GM06990 (cell line): ENCODE results near the gene FAM76B.
"Not testable (repeated sequence)": the region's sequence is repeated elsewhere in the genome, so short reads cannot be mapped to it uniquely, and the experiment has no call there.

Experiments
- DNase-seq: peaks from one replicate; pipeline ENCODE4 v3.0.0-alpha.2; 2011; ENCODE audit not compliant: insufficient read length; ENCODE audit errors: extremely low read depth
- H3K27me3 ChIP-seq: replicated peaks from 2 replicates; pipeline ENCODE4 v1.6.0; 2011; ENCODE audit warnings: low read length; ENCODE audit not compliant: control insufficient read depth, insufficient read depth
- H3K36me3 ChIP-seq: 2 replicates; pipeline ENCODE4 v1.5.1; 2011; ENCODE audit warnings: low read length; ENCODE audit not compliant: control insufficient read depth, insufficient read depth
- H3K4me3 ChIP-seq: replicated peaks from 2 replicates; pipeline ENCODE4 v1.5.1; 2011; ENCODE audit warnings: low read depth, mild to moderate bottlenecking, control low read depth, low read length
- CTCF ChIP-seq: IDR thresholded peaks from 2 replicates; pipeline ENCODE4 v1.5.1; 2011; ENCODE audit warnings: low read length, control low read depth, mild to moderate bottlenecking, inconsistent platforms; ENCODE audit not compliant: insufficient read depth, poor library complexity, severe bottlenecking

The FAM76B gene

GRCh38 chr11:95831198-95831883 lies 41.8 kb upstream of the FAM76B start:
- Histone ChIP-seq H3K36me3 (peaks cover 1% of the 10 kb centered on the region), H3K4me3 (no peak overlapping the region), H3K27me3 (no peaks in the 10 kb centered on the region)
- TF ChIP-seq CTCF = no peak
- DNase-seq = no peak

- H3K4me3 ChIP-seq = no peak overlapping the region
- DNase-seq = no peak
- peaks cover 1% of the 10 kb centered on the region for H3K36me3 ChIP-seq
- H3K27me3 ChIP-seq = no peaks in the 10 kb centered on the region
- TF ChIP-seq CTCF = no peak
Observed at GRCh38 chr11:95829580-95830259, 40.1 kb upstream of the FAM76B start.

GRCh38 chr11:95827696-95828095 lies 38.1 kb upstream of the FAM76B start:
- peaks cover 1% of the 10 kb centered on the region for H3K36me3 ChIP-seq
- no peak for TF ChIP-seq CTCF

GRCh38 chr11:95821640-95822039 lies 32.1 kb upstream of the FAM76B start:
- Histone ChIP-seq H3K27me3 (no peaks in the 10 kb centered on the region), H3K4me3 (no peak overlapping the region), H3K36me3 (peaks cover 2% of the 10 kb centered on the region; the same call in 1 of the 2 replicates)
- TF ChIP-seq CTCF = no peak
- DNase-seq = no peak

More at GRCh38 chr11:95827696-95828095, 38.1 kb upstream of the FAM76B start:
- no peak for DNase-seq
- no peak overlapping the region for H3K4me3 ChIP-seq
- H3K27me3 ChIP-seq = no peaks in the 10 kb centered on the region

- TF ChIP-seq CTCF = no peak
- Histone ChIP-seq H3K4me3 (no peak overlapping the region), H3K36me3 (peaks cover 2% of the 10 kb centered on the region; the same call in 1 of the 2 replicates), H3K27me3 (no peaks in the 10 kb centered on the region)
- peak; percentile 6 for DNase-seq
Observed at GRCh38 chr11:95816037-95816436, 26.5 kb upstream of the FAM76B start.

- not testable (repeated sequence) for H3K4me3 ChIP-seq, DNase-seq, H3K36me3 ChIP-seq, H3K27me3 ChIP-seq
Observed at GRCh38 chr11:95811052-95811451, 21.5 kb upstream of the FAM76B start.

- H3K36me3 ChIP-seq, H3K4me3 ChIP-seq, H3K27me3 ChIP-seq, DNase-seq: not testable (repeated sequence)
Observed at GRCh38 chr11:95806464-95806863, 16.9 kb upstream of the FAM76B start.
